ENCODE measurements around the gene CDC42BPB.

CDC42BPB gene

GRCh38 chr14:102999227-102999895, 58.0 kb downstream of the CDC42BPB start:
- H3K9me3 ChIP-seq (ENCODE audit: control insufficient read depth, insufficient read depth, low read depth, low read length) = no peaks in the 10 kb centered on the region
- no peak overlapping the region for H3K4me3 ChIP-seq (ENCODE audit: low read depth, low read length)
- H3K4me1 ChIP-seq (ENCODE audit: control insufficient read depth, insufficient read depth, low read length) = no peaks in the 10 kb centered on the region
- peaks cover 3 to 67% of the 10 kb centered on the region in 2 experiments; a peak in 2 of 3 replicates for H3K36me3 ChIP-seq (ENCODE audit: control insufficient read depth in 2 of 2, insufficient read depth in 1 of 2, low read length in 2 of 2)
- no peak for TF ChIP-seq BCL11B (tag by site-specific recombination; IDR thresholded peaks at IDR 0.05; ENCODE audit: low read depth)
- TF ChIP-seq ZNF239 (tag by site-specific recombination; IDR thresholded peaks at IDR 0.05) = no peak
- TF ChIP-seq ZSCAN23 (tag by site-specific recombination; IDR thresholded peaks at IDR 0.05) = no peak
- no peak for TF ChIP-seq ZNF530 (tag by site-specific recombination; IDR thresholded peaks at IDR 0.05; ENCODE audit: low read depth)
- TF ChIP-seq ZNF169 (tag by site-specific recombination; IDR thresholded peaks at IDR 0.05) = no peak
- CTCF ChIA-PET = interaction anchor here (1.0 kb wide), 1 partner anchor 23 kb away, joined by 5 read pairs; no protein-coding TSS in a partner anchor
- POLR2A ChIA-PET = no interaction called here
- no peak overlapping the region for H3K27ac ChIP-seq (ENCODE audit: extremely low read depth, low read depth, low read length)

- ChIA-PET CTCF (no interaction called here), POLR2A (no interaction called here)
- TF ChIP-seq ZBTB48 (tag by site-specific recombination; IDR thresholded peaks at IDR 0.05) (no peak), ZNF639 (tag by site-specific recombination; IDR thresholded peaks at IDR 0.05) (no peak), BCL11B (tag by site-specific recombination; IDR thresholded peaks at IDR 0.05; ENCODE audit: low read depth) (no peak), HIC1 (tag by site-specific recombination; IDR thresholded peaks at IDR 0.05) (no peak), ZNF155 (tag by site-specific recombination; IDR thresholded peaks at IDR 0.05) (no peak), ZNF621 (tag by site-specific recombination; IDR thresholded peaks at IDR 0.05) (no peak), ZNF423 (tag by site-specific recombination; IDR thresholded peaks at IDR 0.05) (no peak), ZNF544 (tag by site-specific recombination; IDR thresholded peaks at IDR 0.05) (no peak), ZNF19 (tag by site-specific recombination; IDR thresholded peaks at IDR 0.05; ENCODE audit: low read depth) (no peak), ZNF518A (tag by site-specific recombination; conservative IDR thresholded peaks at IDR 0.05; ENCODE audit: low read depth) (no peak), ZFP3 (tag by site-specific recombination; IDR thresholded peaks at IDR 0.05; ENCODE audit: low read depth) (no peak), SALL2 (tag by site-specific recombination; IDR thresholded peaks at IDR 0.05; ENCODE audit: borderline replicate concordance) (no peak), ZSCAN23 (tag by site-specific recombination; IDR thresholded peaks at IDR 0.05) (no peak), PRDM2 (tag by site-specific recombination; IDR thresholded peaks at IDR 0.05; ENCODE audit: borderline replicate concordance) (no peak), ZNF169 (tag by site-specific recombination; IDR thresholded peaks at IDR 0.05) (no peak)
- H3K36me3 ChIP-seq (ENCODE audit: control insufficient read depth in 2 of 2, insufficient read depth in 1 of 2, low read length in 2 of 2) = peaks cover 3 to 60% of the 10 kb centered on the region in 2 experiments; a peak in 2 of 3 replicates
- H3K27ac ChIP-seq (ENCODE audit: extremely low read depth, low read depth, low read length) = no peak overlapping the region
- no peaks in the 10 kb centered on the region for H3K9me3 ChIP-seq (ENCODE audit: control insufficient read depth, insufficient read depth, low read depth, low read length)
- no peaks in the 10 kb centered on the region for H3K4me1 ChIP-seq (ENCODE audit: control insufficient read depth, insufficient read depth, low read length)
- H3K4me3 ChIP-seq (ENCODE audit: low read depth, low read length) = no peak overlapping the region
Observed at GRCh38 chr14:102998393-102998792, 59.0 kb downstream of the CDC42BPB start.
